ENCODE measurements around the gene INPP4B. TPM values are rescaled to one million over a fixed set of nuclear protein-coding genes. Genes with fewer than 3 reads are reported as not detected.
"Not testable (repeated sequence)": the region's sequence is repeated elsewhere in the genome, so short reads cannot be mapped to it uniquely, and the experiment has no call there.

Gene INPP4B
- total RNA-seq, 1 experiment from 2014 or later = 25.2 TPM

DNA sequence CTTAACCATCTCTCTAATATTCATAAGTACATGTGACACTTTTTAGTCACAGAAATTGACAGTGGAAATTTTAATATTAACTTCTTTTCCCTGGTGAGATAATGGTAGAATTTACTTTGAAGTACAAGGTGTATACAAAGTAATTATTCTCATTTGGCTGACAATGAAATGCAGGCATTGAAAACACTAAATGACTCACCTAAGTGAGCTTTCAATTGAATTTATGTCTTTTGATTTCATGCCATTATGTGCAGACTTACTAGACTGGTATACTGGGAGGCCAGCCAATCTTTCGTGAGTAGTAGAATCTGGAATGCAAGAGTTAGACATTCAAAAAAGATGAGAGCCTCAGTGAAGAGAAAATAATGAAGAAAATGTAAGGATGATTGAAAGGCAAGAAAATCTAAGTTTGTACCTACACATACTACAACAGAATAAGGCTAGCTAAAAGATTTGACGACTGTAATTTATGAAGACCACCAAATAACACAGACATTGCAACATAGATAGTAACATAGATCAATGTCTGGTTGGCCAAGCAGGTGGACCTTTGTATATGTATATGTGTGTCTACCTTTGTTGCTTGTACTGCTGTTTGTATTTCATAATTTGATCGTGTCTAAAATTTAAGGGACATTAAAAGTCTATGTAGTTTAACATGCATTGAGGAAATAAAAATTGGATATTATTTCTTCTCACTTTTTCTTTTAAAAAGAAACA is 750.1 kb downstream of the INPP4B start:
- Histone ChIP-seq H3K4me3 (no peak overlapping the region), H3K27ac (no peak overlapping the region), H3K36me3 (no peaks in the 10 kb centered on the region), H3K27me3 (no peaks in the 10 kb centered on the region), H3K9me3 (replicated peaks) (no peaks in the 10 kb centered on the region), H3K4me1 (no peaks in the 10 kb centered on the region)
- no peak for DNase-seq

DNA sequence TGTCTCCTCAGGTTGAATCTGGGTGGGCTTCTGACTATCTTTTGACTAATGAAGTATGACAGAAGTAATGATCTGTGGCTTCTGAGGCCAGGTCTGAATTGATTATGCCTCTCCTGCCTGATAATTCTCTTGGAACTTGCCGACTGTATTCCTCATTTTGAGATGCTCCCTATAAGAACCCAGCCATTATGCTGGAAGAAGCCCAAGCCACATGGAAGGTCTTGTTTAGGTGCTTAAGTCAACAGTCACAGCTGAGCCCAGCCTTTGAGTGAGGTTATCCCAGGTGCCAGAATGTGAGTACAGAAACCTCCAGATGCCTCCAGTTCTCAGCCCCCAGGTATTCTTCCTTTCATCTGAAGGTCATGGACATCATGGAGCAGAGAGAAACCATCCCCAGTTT is 753.2 kb downstream of the INPP4B start:
- Histone ChIP-seq H3K4me1 (no peaks in the 10 kb centered on the region), H3K36me3 (no peaks in the 10 kb centered on the region), H3K4me3 (no peak overlapping the region), H3K27me3 (no peaks in the 10 kb centered on the region), H3K27ac (no peak overlapping the region), H3K9me3 (replicated peaks) (no peaks in the 10 kb centered on the region)
- DNase-seq = no peak

DNA sequence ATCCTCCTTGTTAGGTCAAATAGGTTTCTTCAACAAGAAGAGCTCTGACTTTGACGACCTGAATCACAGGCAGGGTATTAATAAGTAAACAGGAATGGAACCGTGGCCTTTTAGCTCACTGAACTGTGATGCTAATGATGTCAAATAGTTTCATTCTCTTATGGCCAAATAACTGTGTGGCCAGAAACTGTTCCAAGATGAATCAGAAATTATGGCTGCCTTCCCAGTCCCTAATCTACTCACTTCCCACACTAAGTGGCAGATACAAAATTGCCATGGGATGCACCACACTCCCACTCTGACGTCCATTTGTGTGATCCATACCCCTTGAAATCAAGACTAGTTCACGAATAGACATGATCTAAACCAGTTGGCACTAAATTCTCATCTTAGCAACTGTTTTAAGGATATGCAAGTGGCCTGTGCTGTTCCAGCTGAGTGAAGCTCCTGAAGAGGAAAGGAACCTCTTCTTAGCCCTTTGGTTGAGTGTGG is 754.4 kb downstream of the INPP4B start:
- no peaks in the 10 kb centered on the region for H3K4me1 ChIP-seq
- no peak overlapping the region for H3K4me3 ChIP-seq
- no peaks in the 10 kb centered on the region for H3K9me3 ChIP-seq (replicated peaks)
- H3K27me3 ChIP-seq = no peaks in the 10 kb centered on the region
- no peak overlapping the region for H3K27ac ChIP-seq
- no peak for DNase-seq
- H3K36me3 ChIP-seq = no peaks in the 10 kb centered on the region

DNA sequence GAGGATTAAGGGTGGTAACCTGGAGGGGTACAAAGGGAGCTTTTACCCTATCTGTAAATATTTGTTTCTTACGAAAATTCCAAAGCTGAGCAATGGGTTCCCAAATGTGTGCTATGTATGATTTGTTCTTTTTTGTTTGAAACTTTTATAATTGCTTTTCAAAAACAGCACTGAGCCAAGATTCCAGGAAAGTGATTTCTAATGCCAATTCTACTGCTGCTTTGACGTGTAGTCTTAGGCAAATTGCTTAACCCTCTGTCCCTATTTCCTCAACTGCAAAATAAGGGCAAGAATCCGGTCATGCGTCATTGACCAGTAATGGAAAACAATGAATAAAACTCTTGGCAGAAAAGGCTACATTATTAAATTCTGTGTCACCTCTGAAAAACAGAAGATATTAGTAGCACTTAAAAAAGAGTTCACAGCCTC is 755.0 kb downstream of the INPP4B start:
- no peak overlapping the region for H3K27ac ChIP-seq

DNA sequence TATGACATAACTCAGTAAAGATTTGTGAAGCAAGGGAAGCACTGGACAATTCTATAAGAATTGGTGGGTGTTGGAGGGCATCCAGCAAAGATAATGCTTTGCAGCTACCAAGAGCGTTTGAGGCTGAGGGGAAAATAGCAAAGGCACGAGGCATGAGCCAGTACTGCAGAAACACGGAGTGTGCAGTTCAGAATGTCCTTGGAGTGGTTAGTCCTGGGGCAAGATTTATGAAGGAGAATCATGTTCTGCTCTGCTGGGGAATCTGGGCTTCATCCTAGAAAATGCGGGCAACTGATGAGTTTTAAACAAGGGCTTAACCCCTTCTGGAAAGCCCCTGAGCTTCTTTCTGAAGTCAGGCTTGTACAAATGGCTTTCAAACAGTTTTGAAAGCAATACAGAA is 757.2 kb downstream of the INPP4B start:
- Histone ChIP-seq H3K27me3 (no peaks in the 10 kb centered on the region), H3K9me3 (replicated peaks) (no peaks in the 10 kb centered on the region), H3K36me3 (no peaks in the 10 kb centered on the region; the same call in 1 of the 2 replicates), H3K4me3 (no peak overlapping the region), H3K27ac (no peak overlapping the region), H3K4me1 (no peaks in the 10 kb centered on the region)
- DNase-seq = no peak

More for the DNA sequence above, 755.0 kb downstream of the INPP4B start:
- H3K27me3 ChIP-seq = no peaks in the 10 kb centered on the region
- H3K9me3 ChIP-seq (replicated peaks) = no peaks in the 10 kb centered on the region
- no peak for DNase-seq
- H3K4me3 ChIP-seq = no peak overlapping the region
- H3K36me3 ChIP-seq = no peaks in the 10 kb centered on the region
- no peaks in the 10 kb centered on the region for H3K4me1 ChIP-seq

DNA sequence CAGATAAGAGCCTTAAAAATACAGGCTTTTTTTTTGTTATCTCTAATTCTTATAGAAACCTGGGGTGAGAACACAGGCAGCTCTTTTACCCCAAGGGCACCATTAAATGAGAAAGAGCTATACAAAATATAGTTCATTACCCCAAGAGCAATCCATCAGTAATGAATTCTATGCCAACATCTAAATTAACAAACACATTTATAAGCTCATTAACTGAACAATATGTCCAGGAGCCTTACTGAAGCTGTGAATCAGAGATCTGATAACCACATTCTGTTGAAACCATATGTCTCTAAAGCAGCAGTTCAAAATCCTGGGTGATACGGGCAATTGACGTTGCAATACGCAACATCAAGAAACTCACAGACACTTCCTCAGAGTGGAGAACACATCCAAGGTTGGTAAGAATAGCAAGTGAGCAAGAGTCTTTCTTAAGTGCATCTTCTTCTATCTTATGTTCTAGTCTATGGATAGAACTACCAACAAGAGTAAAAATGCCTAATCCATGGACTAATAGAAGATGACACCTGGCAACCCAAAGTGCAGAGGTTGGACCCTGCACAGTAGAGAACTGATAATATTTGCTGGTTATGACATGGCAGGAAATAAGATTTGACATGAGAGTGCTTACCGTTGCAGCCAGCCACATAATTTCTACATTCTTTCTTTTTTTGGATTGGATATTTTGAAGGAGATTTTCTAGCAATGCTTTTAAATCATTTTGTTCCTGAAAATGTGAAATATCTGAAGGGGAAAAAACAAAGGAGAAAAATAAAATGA is 760.4 kb downstream of the INPP4B start:
- Histone ChIP-seq H3K36me3 (peaks cover 4% of the 10 kb centered on the region; the same call in 1 of the 2 replicates), H3K4me1 (no peaks in the 10 kb centered on the region), H3K27ac (no peak overlapping the region), H3K4me3 (no peak overlapping the region), H3K9me3 (replicated peaks) (no peaks in the 10 kb centered on the region), H3K27me3 (no peaks in the 10 kb centered on the region)
- DNase-seq = no peak

DNA sequence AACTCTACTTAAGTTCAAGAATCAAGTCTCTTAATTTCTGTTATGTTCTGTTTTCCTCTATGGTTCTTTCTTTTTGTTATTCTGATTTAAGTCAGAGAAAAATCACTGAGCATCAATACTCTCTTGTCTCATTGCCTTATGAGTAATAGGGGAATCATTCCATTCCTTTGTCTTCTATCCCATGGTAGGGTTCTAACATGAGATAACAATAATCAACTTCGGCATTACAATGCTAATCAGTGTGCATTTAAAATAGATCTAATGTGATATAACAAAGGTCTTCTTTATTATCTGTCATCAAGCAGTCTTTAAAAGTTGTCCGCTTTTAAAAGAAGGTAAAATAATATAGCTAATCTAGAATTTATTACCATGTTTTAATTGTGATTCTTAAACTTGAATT is 762.8 kb downstream of the INPP4B start:
- H3K4me3 ChIP-seq = no peak overlapping the region

DNA sequence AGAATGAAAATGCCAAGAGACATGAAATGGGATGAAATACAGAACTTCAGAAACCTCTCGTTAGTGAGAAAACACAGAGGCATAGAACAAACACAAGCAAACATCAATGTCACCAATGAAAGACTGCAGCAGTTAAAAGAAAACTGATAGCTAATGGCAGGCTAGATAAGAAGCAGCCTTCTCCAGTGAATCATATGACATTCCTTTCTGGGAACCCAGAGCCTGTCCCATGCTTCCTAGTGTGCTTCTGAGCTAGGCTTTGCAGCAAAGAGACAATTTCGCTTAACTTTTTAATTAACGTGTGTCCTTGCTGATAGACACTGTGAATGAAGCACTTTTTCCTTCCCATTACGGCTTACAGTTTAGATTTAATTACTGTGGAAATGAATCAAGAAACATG is 765.1 kb downstream of the INPP4B start:
- Histone ChIP-seq H3K36me3 (peaks cover 7% of the 10 kb centered on the region; the same call in 1 of the 2 replicates), H3K4me1 (no peaks in the 10 kb centered on the region), H3K4me3 (no peak overlapping the region), H3K27ac (no peak overlapping the region), H3K27me3 (no peaks in the 10 kb centered on the region), H3K9me3 (replicated peaks) (no peaks in the 10 kb centered on the region)
- DNase-seq = no peak

More for the DNA sequence above, 762.8 kb downstream of the INPP4B start:
- Histone ChIP-seq H3K27me3 (no peaks in the 10 kb centered on the region), H3K4me1 (no peaks in the 10 kb centered on the region), H3K36me3 (peaks cover 4% of the 10 kb centered on the region; the same call in 1 of the 2 replicates), H3K27ac (no peak overlapping the region), H3K9me3 (replicated peaks) (no peaks in the 10 kb centered on the region)
- no peak for DNase-seq

DNA sequence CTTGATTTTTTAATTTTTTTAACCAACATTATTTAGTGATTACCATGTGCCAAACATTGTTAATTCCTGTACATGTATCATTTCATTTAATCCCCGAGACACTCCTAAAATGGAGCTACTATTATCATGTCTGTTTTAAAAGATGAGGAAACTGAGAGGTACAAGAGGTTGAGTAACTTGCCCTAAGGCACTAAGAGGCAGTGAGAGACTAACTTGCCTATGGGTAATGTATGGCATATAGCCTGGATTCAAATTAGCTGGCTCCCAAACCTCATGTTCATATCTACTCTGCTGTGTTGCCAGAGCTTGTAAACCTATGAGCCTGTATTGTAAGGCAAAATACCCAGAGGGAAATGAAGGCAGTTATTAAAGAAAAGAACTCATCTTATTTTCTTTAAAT is 766.1 kb downstream of the INPP4B start:
- no peaks in the 10 kb centered on the region for H3K9me3 ChIP-seq (replicated peaks)
- H3K36me3 ChIP-seq = peaks cover 8% of the 10 kb centered on the region; the same call in 1 of the 2 replicates
- no peaks in the 10 kb centered on the region for H3K27me3 ChIP-seq
- no peak overlapping the region for H3K27ac ChIP-seq
- DNase-seq = no peak
- no peaks in the 10 kb centered on the region for H3K4me1 ChIP-seq
- H3K4me3 ChIP-seq = no peak overlapping the region

DNA sequence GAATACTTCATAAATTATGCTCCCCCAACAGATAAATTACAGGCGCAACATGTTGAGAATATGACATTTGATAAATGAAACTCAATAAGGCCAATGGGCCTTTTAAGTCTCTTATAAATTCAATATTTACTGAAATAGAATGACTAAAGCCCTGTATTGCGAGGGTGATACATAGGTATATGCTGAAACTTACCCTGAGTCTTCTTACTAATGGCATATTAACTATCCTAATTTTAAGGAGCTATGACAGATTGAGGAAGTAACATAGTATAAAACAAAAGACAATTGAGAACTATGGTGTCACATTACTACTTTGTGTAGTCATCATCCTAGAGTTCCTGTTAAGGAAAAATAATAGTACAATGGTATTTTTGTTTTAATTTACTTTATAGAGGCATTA is 769.1 kb downstream of the INPP4B start:
- H3K27me3 ChIP-seq = no peaks in the 10 kb centered on the region
- DNase-seq = no peak
- H3K4me3 ChIP-seq = no peak overlapping the region
- no peaks in the 10 kb centered on the region for H3K9me3 ChIP-seq (replicated peaks)
- peaks cover 8% of the 10 kb centered on the region; the same call in 1 of the 2 replicates for H3K36me3 ChIP-seq
- H3K27ac ChIP-seq = no peak overlapping the region
- no peaks in the 10 kb centered on the region for H3K4me1 ChIP-seq

DNA sequence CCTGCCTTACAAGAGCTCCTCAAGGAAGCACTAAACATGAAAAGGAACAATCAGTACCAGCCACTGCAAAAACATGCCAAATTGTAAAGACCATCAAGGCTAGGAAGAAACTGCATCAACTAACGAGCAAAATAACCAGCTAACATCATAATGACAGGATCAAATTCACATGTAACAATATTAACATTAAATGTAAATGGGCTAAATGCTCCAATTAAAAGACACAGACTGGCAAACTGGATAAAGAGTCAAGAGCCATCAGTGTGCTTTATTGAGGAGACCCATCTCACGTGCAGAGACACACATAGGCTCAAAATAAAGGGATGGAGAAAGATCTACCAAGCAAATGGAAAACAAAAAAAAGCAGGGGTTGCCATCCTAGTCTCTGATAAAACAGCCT is 777.8 kb downstream of the INPP4B start:
- not testable (repeated sequence) for H3K4me3 ChIP-seq; H3K36me3 ChIP-seq; H3K4me1 ChIP-seq; H3K27me3 ChIP-seq; H3K27ac ChIP-seq; H3K9me3 ChIP-seq (replicated peaks); DNase-seq

DNA sequence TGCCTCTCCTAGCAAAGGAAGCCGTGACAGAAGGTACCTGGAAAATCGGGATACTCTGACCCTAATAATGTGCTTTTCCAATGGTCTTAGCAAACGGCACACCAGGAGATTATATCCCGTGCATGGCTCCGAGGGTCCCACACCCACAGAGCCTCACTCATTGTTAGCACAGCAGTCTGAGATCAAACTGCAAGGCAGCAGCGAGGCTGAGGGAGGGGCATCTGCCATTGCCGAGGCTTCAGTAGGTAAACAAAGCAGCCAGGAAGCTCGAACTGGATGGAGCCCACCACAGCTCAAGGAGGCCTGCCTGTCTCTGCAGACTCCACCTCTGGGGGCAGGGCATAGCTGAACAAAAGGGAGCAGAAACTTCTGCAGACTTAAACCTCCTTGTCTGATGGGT is 779.5 kb downstream of the INPP4B start:
- H3K4me1 ChIP-seq; H3K9me3 ChIP-seq (replicated peaks); H3K36me3 ChIP-seq; H3K27ac ChIP-seq; H3K4me3 ChIP-seq; DNase-seq; H3K27me3 ChIP-seq: not testable (repeated sequence)

DNA sequence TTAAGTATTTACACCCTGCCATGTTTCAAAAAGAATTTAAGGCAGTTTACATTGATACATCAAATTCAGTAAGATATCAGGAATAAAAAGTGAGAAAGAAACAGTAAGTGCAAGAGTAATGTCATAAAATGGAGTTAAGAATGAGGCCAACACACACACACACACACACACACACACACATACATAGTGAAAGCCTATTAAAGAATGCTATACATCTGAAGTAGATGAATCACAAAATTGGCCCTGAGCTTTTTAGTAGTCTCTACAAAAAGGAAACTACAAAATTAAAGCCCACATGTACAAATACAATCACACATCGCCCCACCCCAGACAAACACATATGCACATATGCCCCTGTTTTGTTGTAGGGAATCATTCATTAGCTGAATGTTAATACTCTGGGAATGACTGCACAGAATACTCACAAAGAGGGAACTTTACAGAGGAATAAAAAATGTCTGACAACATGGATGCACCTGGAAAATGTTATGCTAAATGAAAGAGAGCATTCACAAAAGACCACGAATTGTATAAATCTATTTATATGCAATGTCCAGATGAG is 780.9 kb downstream of the INPP4B start:
- DNase-seq = no peak

DNA sequence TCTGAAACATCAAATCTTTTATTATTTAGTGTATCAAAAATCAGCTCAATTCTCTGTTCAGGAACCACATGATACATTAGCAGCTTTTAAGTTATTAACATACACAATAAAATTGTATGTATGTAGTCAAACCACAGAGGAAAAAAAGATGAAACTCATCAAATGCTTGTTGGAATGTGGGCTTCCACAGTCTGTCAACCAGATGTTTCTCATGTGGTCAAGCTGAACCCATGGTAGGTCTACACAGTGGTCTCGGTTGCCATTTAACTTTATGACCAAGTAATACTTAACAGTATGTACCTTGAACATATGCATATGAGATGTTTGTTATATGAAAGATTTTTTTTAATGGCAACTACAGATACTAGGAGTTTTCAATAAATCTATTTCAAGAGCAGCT is 781.9 kb downstream of the INPP4B start:
- Histone ChIP-seq H3K4me3 (no peak overlapping the region), H3K27me3 (no peaks in the 10 kb centered on the region), H3K36me3 (no peaks in the 10 kb centered on the region; the same call in 1 of the 2 replicates), H3K9me3 (replicated peaks) (no peaks in the 10 kb centered on the region), H3K4me1 (no peaks in the 10 kb centered on the region), H3K27ac (no peak overlapping the region)
- DNase-seq = no peak

More for the DNA sequence above, 780.9 kb downstream of the INPP4B start:
- Histone ChIP-seq H3K4me1 (no peaks in the 10 kb centered on the region), H3K9me3 (replicated peaks) (no peaks in the 10 kb centered on the region), H3K27ac (no peak overlapping the region), H3K27me3 (no peaks in the 10 kb centered on the region), H3K36me3 (no peaks in the 10 kb centered on the region; the same call in 1 of the 2 replicates), H3K4me3 (no peak overlapping the region)

DNA sequence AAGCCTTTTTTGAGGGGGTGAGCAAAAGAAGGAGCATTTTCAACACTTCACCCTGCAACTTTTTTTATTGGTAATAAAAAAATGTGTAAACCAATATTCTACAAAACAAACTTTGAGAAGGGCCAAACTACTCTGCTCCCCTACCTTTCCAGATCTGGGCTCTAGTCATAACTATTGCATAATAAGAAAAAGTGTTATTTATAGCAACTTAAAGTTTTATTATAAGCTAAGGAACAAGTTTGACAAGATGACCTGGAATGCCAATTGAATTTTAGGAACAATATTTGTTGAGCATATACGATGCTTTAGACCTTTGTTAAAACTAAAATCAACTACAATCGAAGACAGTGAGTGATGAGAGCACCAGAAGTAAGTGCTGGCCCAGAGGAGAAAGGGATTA is 800.1 kb downstream of the INPP4B start:
- Histone ChIP-seq H3K4me3 (no peak overlapping the region), H3K27me3 (no peaks in the 10 kb centered on the region), H3K4me1 (peaks cover 11% of the 10 kb centered on the region), H3K27ac (no peak overlapping the region), H3K9me3 (replicated peaks) (no peaks in the 10 kb centered on the region), H3K36me3 (no peaks in the 10 kb centered on the region)
- DNase-seq = no peak
